ENCODE results near the gene NBPF10. TPM values are rescaled to one million over a fixed set of nuclear protein-coding genes. Genes with fewer than 3 reads are reported as not detected.

The NBPF10 gene
- total RNA-seq (2022; extraction: Qiagen RNA extraction; ENCODE audit: low read depth), result 0.55 to 0.76 TPM (median 0.61 TPM) in 5 replicates

GRCh38 chr1:146144465-146144864 lies at the start of gene NBPF10:
Gene NBPF10, minus strand, starts transcription at chr1:146144804. Its CDS starts 35 bp downstream, at chr1:146144769.

Other genes starting within 250 kb of the NBPF10 start
- 0.29 to 0.37 TPM (median 0.36 TPM) in 5 replicates for gene ITGA10, start 234.8 kb downstream of the NBPF10 start, total RNA-seq (2022; extraction: Qiagen RNA extraction; ENCODE audit: low read depth)
- 21.3 to 26.2 TPM (median 23.2 TPM) in 5 replicates for gene PEX11B, start 226.1 kb downstream of the NBPF10 start, total RNA-seq (2022; extraction: Qiagen RNA extraction; ENCODE audit: low read depth)
- 184 to 223 TPM (median 198 TPM) in 5 replicates for gene RBM8A, start 217.3 kb downstream of the NBPF10 start, total RNA-seq (2022; extraction: Qiagen RNA extraction; ENCODE audit: low read depth)
- 8.6 to 10.5 TPM (median 9.9 TPM) in 5 replicates for gene LIX1L, start 186.8 kb downstream of the NBPF10 start, total RNA-seq (2022; extraction: Qiagen RNA extraction; ENCODE audit: low read depth)
- 0.17 to 0.69 TPM (median 0.23 TPM) in 5 replicates for gene ANKRD34A, start 180.2 kb downstream of the NBPF10 start, total RNA-seq (2022; extraction: Qiagen RNA extraction; ENCODE audit: low read depth)
- 9.0 to 9.6 TPM (median 9.2 TPM) in 5 replicates for gene POLR3GL, start 180.1 kb downstream of the NBPF10 start, total RNA-seq (2022; extraction: Qiagen RNA extraction; ENCODE audit: low read depth)
- gene TXNIP, start 148.2 kb downstream of the NBPF10 start, total RNA-seq (2022; extraction: Qiagen RNA extraction; ENCODE audit: low read depth), result 0.11 to 0.26 TPM (median 0.13 TPM) in 5 replicates
- gene HJV, start 123.1 kb downstream of the NBPF10 start, total RNA-seq (2022; extraction: Qiagen RNA extraction; ENCODE audit: low read depth), result not detected in 5 replicates
- gene NOTCH2NLA, start 84.2 kb upstream of the NBPF10 start, total RNA-seq (2022; extraction: Qiagen RNA extraction; ENCODE audit: low read depth), result 12.0 to 15.2 TPM (median 14.5 TPM) in 5 replicates